Rectal smooth muscle tissue (tissue), 1 donor: ENCODE measurements around the gene SWAP70.

ENCODE experiments used
- H3K27ac ChIP-seq: one replicate; pipeline ENCODE4 v1.7.0; 2013; ENCODE audit warnings: low read depth, low read length, inconsistent platforms
- H3K27me3 ChIP-seq: one replicate; pipeline ENCODE4 v1.7.0; 2013; ENCODE audit warnings: low read length; ENCODE audit not compliant: control insufficient read depth, insufficient read depth
- H3K36me3 ChIP-seq: one replicate; pipeline ENCODE4 v1.7.0; 2013; ENCODE audit warnings: low read length; ENCODE audit not compliant: control insufficient read depth, insufficient read depth
- H3K4me1 ChIP-seq: one replicate; pipeline ENCODE4 v1.7.0; 2013; ENCODE audit warnings: low read length; ENCODE audit not compliant: control insufficient read depth, insufficient read depth
- H3K4me3 ChIP-seq: one replicate; pipeline ENCODE4 v1.7.0; 2013; ENCODE audit warnings: low read length
- H3K9ac ChIP-seq: one replicate; pipeline ENCODE4 v1.7.0; 2013; ENCODE audit warnings: low read length

Gene SWAP70

GRCh38 chr11:9752091-9752490 is 88.2 kb downstream of the SWAP70 start:
- Histone ChIP-seq H3K36me3 (peaks cover 4% of the 10 kb centered on the region), H3K27ac (no peak overlapping the region)

GRCh38 chr11:9753021-9753420 is 89.1 kb downstream of the SWAP70 start:
- Histone ChIP-seq H3K27me3 (no peaks in the 10 kb centered on the region), H3K27ac (no peak overlapping the region), H3K9ac (no peak overlapping the region), H3K4me1 (peaks cover 3% of the 10 kb centered on the region), H3K36me3 (peaks cover 4% of the 10 kb centered on the region), H3K4me3 (no peak overlapping the region)

More at GRCh38 chr11:9752091-9752490, 88.2 kb downstream of the SWAP70 start:
- Histone ChIP-seq H3K4me3 (no peak overlapping the region), H3K27me3 (no peaks in the 10 kb centered on the region), H3K4me1 (peaks cover 3% of the 10 kb centered on the region), H3K9ac (no peak overlapping the region)

GRCh38 chr11:9754010-9754471 is 90.2 kb downstream of the SWAP70 start:
- Histone ChIP-seq H3K4me1 (peaks cover 2% of the 10 kb centered on the region), H3K9ac (no peak overlapping the region), H3K27ac (no peak overlapping the region)

GRCh38 chr11:9755561-9756185 is 91.8 kb downstream of the SWAP70 start:
- peaks cover under 1% of the 10 kb centered on the region for H3K36me3 ChIP-seq
- H3K27ac ChIP-seq: no peak overlapping the region
- peaks cover 17% of the 10 kb centered on the region for H3K4me1 ChIP-seq
- no peak overlapping the region for H3K4me3 ChIP-seq
- H3K9ac ChIP-seq: no peak overlapping the region
- no peaks in the 10 kb centered on the region for H3K27me3 ChIP-seq

More at GRCh38 chr11:9754010-9754471, 90.2 kb downstream of the SWAP70 start:
- Histone ChIP-seq H3K36me3 (peaks cover 4% of the 10 kb centered on the region), H3K27me3 (no peaks in the 10 kb centered on the region), H3K4me3 (no peak overlapping the region)

GRCh38 chr11:9756461-9756860 is 92.6 kb downstream of the SWAP70 start:
- no peak overlapping the region for H3K9ac ChIP-seq
- H3K36me3 ChIP-seq: no peaks in the 10 kb centered on the region
- no peaks in the 10 kb centered on the region for H3K27me3 ChIP-seq
- H3K4me1 ChIP-seq: peaks cover 19% of the 10 kb centered on the region
- no peak overlapping the region for H3K27ac ChIP-seq
- no peak overlapping the region for H3K4me3 ChIP-seq

GRCh38 chr11:9756878-9757277 is 93.0 kb downstream of the SWAP70 start:
- Histone ChIP-seq H3K4me3 (no peak overlapping the region), H3K4me1 (peaks cover 19% of the 10 kb centered on the region), H3K27me3 (no peaks in the 10 kb centered on the region), H3K36me3 (no peaks in the 10 kb centered on the region), H3K27ac (no peak overlapping the region), H3K9ac (no peak overlapping the region)

GRCh38 chr11:9757809-9758636 is 94.1 kb downstream of the SWAP70 start:
- Histone ChIP-seq H3K27me3 (no peaks in the 10 kb centered on the region), H3K4me1 (peaks cover 19% of the 10 kb centered on the region), H3K36me3 (no peaks in the 10 kb centered on the region), H3K4me3 (peak overlapping the region; percentile 79), H3K9ac (peak overlapping the region; percentile 69), H3K27ac (peak overlapping the region; percentile 81)

- Histone ChIP-seq H3K27me3 (no peaks in the 10 kb centered on the region), H3K9ac (peak overlapping the region; percentile 59), H3K4me1 (peaks cover 19% of the 10 kb centered on the region), H3K36me3 (no peaks in the 10 kb centered on the region), H3K4me3 (peak overlapping the region; percentile 79), H3K27ac (peak overlapping the region; percentile 81)
Measured at GRCh38 chr11:9758637-9759518, 95.0 kb downstream of the SWAP70 start.

GRCh38 chr11:9759519-9760192 is 95.8 kb downstream of the SWAP70 start:
- H3K4me1 ChIP-seq: peaks cover 19% of the 10 kb centered on the region
- H3K9ac ChIP-seq: peak overlapping the region; percentile 14
- no peaks in the 10 kb centered on the region for H3K27me3 ChIP-seq
- no peaks in the 10 kb centered on the region for H3K36me3 ChIP-seq
- H3K27ac ChIP-seq: peak overlapping the region; percentile 81
- peak overlapping the region; percentile 79 for H3K4me3 ChIP-seq

GRCh38 chr11:9760193-9760575 is 96.3 kb downstream of the SWAP70 start:
- peak overlapping the region; percentile 81 for H3K27ac ChIP-seq
- no peaks in the 10 kb centered on the region for H3K36me3 ChIP-seq
- no peaks in the 10 kb centered on the region for H3K27me3 ChIP-seq
- no peak overlapping the region for H3K4me3 ChIP-seq
- H3K4me1 ChIP-seq: peaks cover 19% of the 10 kb centered on the region
- peak overlapping the region; percentile 14 for H3K9ac ChIP-seq

- no peaks in the 10 kb centered on the region for H3K27me3 ChIP-seq
- no peak overlapping the region for H3K27ac ChIP-seq
- H3K4me3 ChIP-seq: no peak overlapping the region
Measured at GRCh38 chr11:9761441-9761945, 97.6 kb downstream of the SWAP70 start.

More at GRCh38 chr11:9761441-9761945, 97.6 kb downstream of the SWAP70 start:
- Histone ChIP-seq H3K36me3 (no peaks in the 10 kb centered on the region), H3K4me1 (peaks cover 19% of the 10 kb centered on the region), H3K9ac (no peak overlapping the region)
